GM12878 (cell line): ENCODE data around the gene SELPLG.
"Not testable (repeated sequence)": the region's sequence is repeated elsewhere in the genome, so short reads cannot be mapped to it uniquely, and the experiment has no call there.

Experiments
- CBFB ChIP-seq: IDR thresholded peaks from 2 replicates; pipeline ENCODE4 v1.6.1; 2016; ENCODE audit warnings: antibody characterized with exemption, low read depth
- CEBPB ChIP-seq, 2 experiments: fragments of 150-350 bp in 1 of 2; IDR thresholded peaks; 2 replicates each; pipeline ENCODE4 v1.6.1; 2012 to 2014; ENCODE audit warnings: low read depth in 2 of 2, low read length in 2 of 2, borderline replicate concordance in 1 of 2, inconsistent platforms in 1 of 2
- EZH2 ChIP-seq: IDR thresholded peaks from 2 replicates; pipeline ENCODE4 v1.6.1; 2012; ENCODE audit warnings: low read depth, mild to moderate bottlenecking, control low read depth, inconsistent platforms, low read length, borderline replicate concordance; ENCODE audit not compliant: control insufficient read depth
- MAX ChIP-seq: IDR thresholded peaks from 2 replicates; pipeline ENCODE4 v1.6.1; 2012; ENCODE audit warnings: low read depth, low read length, improper control_type of control experiment
- NR2C2 ChIP-seq: IDR thresholded peaks from 2 replicates; pipeline ENCODE4 v1.6.1; 2011; ENCODE audit warnings: borderline replicate concordance, low read depth; ENCODE audit not compliant: control insufficient read depth, insufficient read length
- SP1 ChIP-seq: IDR thresholded peaks from one replicate; pipeline ENCODE4 v1.6.1; 2011; ENCODE audit warnings: low read depth, low read length
- SRF ChIP-seq, 2 experiments: IDR thresholded peaks; 2 replicates each; pipeline ENCODE4 v1.6.1; 2011; ENCODE audit warnings: low read depth in 2 of 2, low read length in 2 of 2, mild to moderate bottlenecking in 1 of 2, moderate library complexity in 1 of 2
- ZBED1 ChIP-seq: IDR thresholded peaks from 2 replicates; pipeline ENCODE4 v1.6.1; 2016; ENCODE audit warnings: borderline replicate concordance
- TF ChIP-seq, protein P1 (sequence below): IDR thresholded peaks from 2 replicates; pipeline ENCODE4 v1.6.1; 2012; ENCODE audit warnings: mild to moderate bottlenecking, low read depth, low read length
- TF ChIP-seq, protein P2 (sequence below), 3 experiments: IDR thresholded peaks in 2 of 3; conservative IDR thresholded peaks in 1 of 3; 2 replicates each; pipeline ENCODE4 v1.5.1; 2011; ENCODE audit warnings: low read depth in 3 of 3, low read length in 3 of 3, mild to moderate bottlenecking in 3 of 3, control low read depth in 2 of 3, moderate library complexity in 2 of 3, inconsistent platforms in 1 of 3, mixed read lengths in 1 of 3; ENCODE audit not compliant: control insufficient read depth in 2 of 3, insufficient read depth in 1 of 3; ENCODE audit errors: extremely low read depth in 1 of 3

DNA sequence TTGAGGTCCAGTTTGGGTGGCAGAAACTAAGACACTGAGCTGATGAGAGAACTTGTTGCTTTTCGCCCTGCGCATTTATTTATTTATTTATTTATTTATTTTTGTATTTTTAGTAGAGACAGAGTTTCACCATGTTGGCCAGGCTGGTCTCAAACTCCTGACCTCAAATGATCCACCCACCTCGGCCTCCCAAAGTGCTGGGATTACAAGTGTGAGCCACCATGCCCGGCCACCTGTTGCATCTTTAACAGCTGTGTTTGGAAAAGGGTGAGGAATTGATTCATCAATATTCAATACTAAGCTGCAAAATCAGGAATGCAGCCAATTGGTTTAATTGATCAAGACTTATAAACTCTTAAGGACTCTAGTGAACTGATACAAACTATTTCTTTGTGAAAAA is 24.4 kb upstream of the SELPLG start:
- TF ChIP-seq NR2C2; CEBPB (IDR thresholded peaks at IDR 0.05; ENCODE audit: borderline replicate concordance in 1 of 2, low read depth in 2 of 2, low read length in 2 of 2); MAX; EZH2; SP1; ZBED1; CBFB; SRF (IDR thresholded peaks at IDR 0.05; ENCODE audit: low read depth in 2 of 2, low read length in 2 of 2): not testable (repeated sequence)
- TF ChIP-seq, protein P1, sequence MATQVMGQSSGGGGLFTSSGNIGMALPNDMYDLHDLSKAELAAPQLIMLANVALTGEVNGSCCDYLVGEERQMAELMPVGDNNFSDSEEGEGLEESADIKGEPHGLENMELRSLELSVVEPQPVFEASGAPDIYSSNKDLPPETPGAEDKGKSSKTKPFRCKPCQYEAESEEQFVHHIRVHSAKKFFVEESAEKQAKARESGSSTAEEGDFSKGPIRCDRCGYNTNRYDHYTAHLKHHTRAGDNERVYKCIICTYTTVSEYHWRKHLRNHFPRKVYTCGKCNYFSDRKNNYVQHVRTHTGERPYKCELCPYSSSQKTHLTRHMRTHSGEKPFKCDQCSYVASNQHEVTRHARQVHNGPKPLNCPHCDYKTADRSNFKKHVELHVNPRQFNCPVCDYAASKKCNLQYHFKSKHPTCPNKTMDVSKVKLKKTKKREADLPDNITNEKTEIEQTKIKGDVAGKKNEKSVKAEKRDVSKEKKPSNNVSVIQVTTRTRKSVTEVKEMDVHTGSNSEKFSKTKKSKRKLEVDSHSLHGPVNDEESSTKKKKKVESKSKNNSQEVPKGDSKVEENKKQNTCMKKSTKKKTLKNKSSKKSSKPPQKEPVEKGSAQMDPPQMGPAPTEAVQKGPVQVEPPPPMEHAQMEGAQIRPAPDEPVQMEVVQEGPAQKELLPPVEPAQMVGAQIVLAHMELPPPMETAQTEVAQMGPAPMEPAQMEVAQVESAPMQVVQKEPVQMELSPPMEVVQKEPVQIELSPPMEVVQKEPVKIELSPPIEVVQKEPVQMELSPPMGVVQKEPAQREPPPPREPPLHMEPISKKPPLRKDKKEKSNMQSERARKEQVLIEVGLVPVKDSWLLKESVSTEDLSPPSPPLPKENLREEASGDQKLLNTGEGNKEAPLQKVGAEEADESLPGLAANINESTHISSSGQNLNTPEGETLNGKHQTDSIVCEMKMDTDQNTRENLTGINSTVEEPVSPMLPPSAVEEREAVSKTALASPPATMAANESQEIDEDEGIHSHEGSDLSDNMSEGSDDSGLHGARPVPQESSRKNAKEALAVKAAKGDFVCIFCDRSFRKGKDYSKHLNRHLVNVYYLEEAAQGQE: not testable (repeated sequence)
- TF ChIP-seq, protein P2, sequence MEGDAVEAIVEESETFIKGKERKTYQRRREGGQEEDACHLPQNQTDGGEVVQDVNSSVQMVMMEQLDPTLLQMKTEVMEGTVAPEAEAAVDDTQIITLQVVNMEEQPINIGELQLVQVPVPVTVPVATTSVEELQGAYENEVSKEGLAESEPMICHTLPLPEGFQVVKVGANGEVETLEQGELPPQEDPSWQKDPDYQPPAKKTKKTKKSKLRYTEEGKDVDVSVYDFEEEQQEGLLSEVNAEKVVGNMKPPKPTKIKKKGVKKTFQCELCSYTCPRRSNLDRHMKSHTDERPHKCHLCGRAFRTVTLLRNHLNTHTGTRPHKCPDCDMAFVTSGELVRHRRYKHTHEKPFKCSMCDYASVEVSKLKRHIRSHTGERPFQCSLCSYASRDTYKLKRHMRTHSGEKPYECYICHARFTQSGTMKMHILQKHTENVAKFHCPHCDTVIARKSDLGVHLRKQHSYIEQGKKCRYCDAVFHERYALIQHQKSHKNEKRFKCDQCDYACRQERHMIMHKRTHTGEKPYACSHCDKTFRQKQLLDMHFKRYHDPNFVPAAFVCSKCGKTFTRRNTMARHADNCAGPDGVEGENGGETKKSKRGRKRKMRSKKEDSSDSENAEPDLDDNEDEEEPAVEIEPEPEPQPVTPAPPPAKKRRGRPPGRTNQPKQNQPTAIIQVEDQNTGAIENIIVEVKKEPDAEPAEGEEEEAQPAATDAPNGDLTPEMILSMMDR (IDR thresholded peaks at IDR 0.05 in 2 of 3, conservative IDR thresholded peaks at IDR 0.05 in 1 of 3; ENCODE audit: control insufficient read depth in 2 of 3, extremely low read depth in 1 of 3, insufficient read depth in 1 of 3, low read depth in 3 of 3, low read length in 3 of 3): not testable (repeated sequence)
